Chondrocyte (in vitro differentiated cells): ENCODE measurements around the gene BDH1. TPM values are rescaled to one million over a fixed set of nuclear protein-coding genes. Genes with fewer than 3 reads are reported as not detected.

ENCODE experiments used
- DNase-seq: peaks from one replicate; pipeline ENCODE4 v3.0.0; 2021; ENCODE audit warnings: mixed read lengths, low spot score
- H3K27ac Mint-ChIP-seq: one replicate; pipeline ENCODE4 v1.8.0; 2021; ENCODE audit warnings: mild to moderate bottlenecking, moderate library complexity, mixed read lengths; ENCODE audit not compliant: unreplicated experiment
- H3K27me3 Mint-ChIP-seq: 2 replicates; pipeline ENCODE4 v1.8.0; 2021; ENCODE audit warnings: low read depth, mixed read lengths
- H3K36me3 Mint-ChIP-seq: 2 replicates; pipeline ENCODE4 v1.8.0; 2021; ENCODE audit warnings: low read depth, mixed read lengths
- H3K4me1 Mint-ChIP-seq: 2 replicates; pipeline ENCODE4 v1.8.0; 2021; ENCODE audit warnings: low read depth, mild to moderate bottlenecking, mixed read lengths
- H3K4me3 Mint-ChIP-seq: one replicate; pipeline ENCODE4 v1.8.0; 2021; ENCODE audit warnings: mild to moderate bottlenecking, moderate library complexity, mixed read lengths; ENCODE audit not compliant: unreplicated experiment
- H3K9me3 Mint-ChIP-seq: 2 replicates; pipeline ENCODE4 v1.8.0; 2021; ENCODE audit warnings: low read depth, mixed read lengths
- total RNA-seq: library from RNA; stranded (reverse); gene quantifications from 3 replicates; pipeline ENCODE4 v1.2.1, GENCODE V29; 2021
- TF ChIP-seq, protein P1 (sequence below): fragments of 200-600 bp; sonication (generic); IDR thresholded peaks from 2 replicates; pipeline ENCODE4 v1.5.0; 2021; ENCODE audit warnings: antibody characterized with exemption, mild to moderate bottlenecking, moderate library complexity

The BDH1 gene
- total RNA-seq, 1 donor from 2014 or later, result 8.4 TPM

DNA sequence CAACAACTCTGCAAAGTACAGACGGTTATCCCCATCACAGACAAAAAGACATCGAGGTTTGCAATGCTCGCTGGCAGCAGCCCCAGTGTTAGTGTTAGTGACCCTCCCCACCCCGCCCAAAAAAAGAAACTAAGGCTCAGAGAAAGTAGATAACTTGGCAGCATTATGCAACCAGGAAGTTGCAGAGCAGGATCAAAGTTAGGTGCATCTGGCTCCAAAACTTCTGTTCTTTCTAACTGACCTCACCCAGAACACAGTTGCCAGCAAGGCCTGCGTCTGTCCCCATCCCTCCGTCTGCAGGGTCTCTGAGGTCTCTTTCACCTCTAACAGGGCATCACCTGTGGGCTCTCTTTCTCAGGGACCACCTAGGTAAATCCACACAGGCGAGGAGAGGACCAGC is 51.5 kb downstream of the BDH1 start:
- Mint-ChIP-seq H3K36me3 (peaks cover 3% of the 10 kb centered on the region), H3K9me3 (no peaks in the 10 kb centered on the region), H3K27me3 (no peaks in the 10 kb centered on the region), H3K27ac (no peak overlapping the region), H3K4me1 (peaks cover 20% of the 10 kb centered on the region), H3K4me3 (no peak overlapping the region)
- no peak for DNase-seq
- TF ChIP-seq, protein P1, sequence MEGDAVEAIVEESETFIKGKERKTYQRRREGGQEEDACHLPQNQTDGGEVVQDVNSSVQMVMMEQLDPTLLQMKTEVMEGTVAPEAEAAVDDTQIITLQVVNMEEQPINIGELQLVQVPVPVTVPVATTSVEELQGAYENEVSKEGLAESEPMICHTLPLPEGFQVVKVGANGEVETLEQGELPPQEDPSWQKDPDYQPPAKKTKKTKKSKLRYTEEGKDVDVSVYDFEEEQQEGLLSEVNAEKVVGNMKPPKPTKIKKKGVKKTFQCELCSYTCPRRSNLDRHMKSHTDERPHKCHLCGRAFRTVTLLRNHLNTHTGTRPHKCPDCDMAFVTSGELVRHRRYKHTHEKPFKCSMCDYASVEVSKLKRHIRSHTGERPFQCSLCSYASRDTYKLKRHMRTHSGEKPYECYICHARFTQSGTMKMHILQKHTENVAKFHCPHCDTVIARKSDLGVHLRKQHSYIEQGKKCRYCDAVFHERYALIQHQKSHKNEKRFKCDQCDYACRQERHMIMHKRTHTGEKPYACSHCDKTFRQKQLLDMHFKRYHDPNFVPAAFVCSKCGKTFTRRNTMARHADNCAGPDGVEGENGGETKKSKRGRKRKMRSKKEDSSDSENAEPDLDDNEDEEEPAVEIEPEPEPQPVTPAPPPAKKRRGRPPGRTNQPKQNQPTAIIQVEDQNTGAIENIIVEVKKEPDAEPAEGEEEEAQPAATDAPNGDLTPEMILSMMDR, result no peak

DNA sequence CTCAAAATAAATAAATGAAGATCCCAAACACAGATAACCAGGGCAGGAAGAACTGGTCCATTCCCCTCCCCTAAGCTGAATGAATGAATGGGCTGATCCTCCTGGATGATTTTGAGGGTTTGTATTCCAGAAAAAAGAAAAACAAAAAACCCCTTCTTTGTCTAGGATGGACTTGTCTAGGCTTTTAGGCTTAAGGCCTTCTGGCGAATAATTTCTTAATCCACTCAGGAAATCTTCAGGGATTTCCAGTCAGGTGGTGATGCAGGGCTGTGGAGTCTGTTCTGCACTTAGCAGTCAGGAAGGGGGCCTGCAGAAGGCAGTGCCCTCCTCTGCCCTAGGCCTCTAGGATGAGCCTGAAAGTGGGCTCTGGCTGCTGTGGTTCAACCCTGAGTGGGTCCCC is 52.1 kb downstream of the BDH1 start:
- Mint-ChIP-seq H3K27me3 (no peaks in the 10 kb centered on the region), H3K9me3 (no peaks in the 10 kb centered on the region), H3K36me3 (peaks cover 3% of the 10 kb centered on the region), H3K4me1 (peaks cover 20% of the 10 kb centered on the region), H3K4me3 (no peak overlapping the region), H3K27ac (no peak overlapping the region)
- TF ChIP-seq, protein P1, result no peak
- DNase-seq, result no peak

DNA sequence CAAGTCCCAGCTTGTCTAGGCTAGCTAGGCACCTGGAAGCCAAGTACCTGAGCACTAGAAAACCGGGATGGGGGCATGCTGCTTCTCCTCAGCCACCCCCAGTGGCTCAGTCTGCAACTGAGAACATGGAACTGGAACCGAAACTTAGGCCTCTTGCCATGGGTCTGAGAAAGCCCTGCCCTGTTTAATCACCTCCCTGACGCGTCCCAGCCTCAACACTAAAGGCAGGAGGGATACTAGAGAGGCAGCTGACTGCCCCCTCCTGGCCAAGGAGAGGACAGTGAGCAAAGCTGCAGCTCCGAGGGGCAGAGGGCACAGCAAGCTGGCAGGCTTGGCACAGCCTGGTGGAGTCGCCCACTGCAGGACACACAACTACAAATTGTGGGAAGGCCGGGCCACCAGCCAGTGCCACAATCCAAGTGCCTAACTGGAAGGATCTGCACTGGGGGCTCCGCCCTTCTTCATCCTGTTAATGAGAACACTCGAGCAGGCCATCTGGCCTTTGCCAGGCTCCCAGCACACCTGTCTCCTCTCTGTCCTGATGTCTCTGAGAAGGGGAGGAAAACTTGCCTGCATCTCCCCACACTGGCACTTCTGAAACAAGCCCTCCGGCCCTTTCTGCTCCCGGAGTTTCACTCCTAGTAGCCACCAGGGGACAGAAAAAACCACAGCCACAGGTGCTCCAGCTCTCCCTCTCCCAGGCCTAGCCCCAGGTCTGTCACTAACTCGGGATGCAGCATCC is 53.7 kb downstream of the BDH1 start:
- Mint-ChIP-seq H3K4me1 (peaks cover 24% of the 10 kb centered on the region), H3K4me3 (no peak overlapping the region), H3K27ac (no peak overlapping the region), H3K9me3 (no peaks in the 10 kb centered on the region), H3K36me3 (peaks cover 3% of the 10 kb centered on the region), H3K27me3 (no peaks in the 10 kb centered on the region)
- no peak for DNase-seq
- TF ChIP-seq, protein P1, result peak; percentile 78

DNA sequence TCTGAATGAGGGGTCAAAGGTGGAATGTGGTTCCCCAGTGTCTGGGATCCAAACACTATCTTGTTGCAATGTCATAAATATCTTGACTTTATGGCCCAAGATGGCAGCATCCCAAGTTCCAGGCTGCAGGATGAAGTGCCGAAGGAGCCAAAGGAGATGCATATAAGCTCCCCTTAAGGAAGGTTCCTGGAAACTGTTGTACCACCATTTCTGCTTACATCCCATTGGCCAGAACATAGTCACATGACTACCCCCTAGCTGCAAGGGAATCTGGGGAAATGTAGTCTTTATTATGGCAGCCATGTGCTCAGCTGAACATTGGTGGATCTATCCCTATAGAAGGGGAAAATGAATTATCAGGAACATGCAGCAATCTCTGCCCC is 54.3 kb downstream of the BDH1 start:
- Mint-ChIP-seq H3K4me3 (no peak overlapping the region), H3K9me3 (no peaks in the 10 kb centered on the region), H3K4me1 (peaks cover 30% of the 10 kb centered on the region), H3K27me3 (no peaks in the 10 kb centered on the region), H3K36me3 (peaks cover 3% of the 10 kb centered on the region), H3K27ac (no peak overlapping the region)
- TF ChIP-seq, protein P1, result no peak
- no peak for DNase-seq

DNA sequence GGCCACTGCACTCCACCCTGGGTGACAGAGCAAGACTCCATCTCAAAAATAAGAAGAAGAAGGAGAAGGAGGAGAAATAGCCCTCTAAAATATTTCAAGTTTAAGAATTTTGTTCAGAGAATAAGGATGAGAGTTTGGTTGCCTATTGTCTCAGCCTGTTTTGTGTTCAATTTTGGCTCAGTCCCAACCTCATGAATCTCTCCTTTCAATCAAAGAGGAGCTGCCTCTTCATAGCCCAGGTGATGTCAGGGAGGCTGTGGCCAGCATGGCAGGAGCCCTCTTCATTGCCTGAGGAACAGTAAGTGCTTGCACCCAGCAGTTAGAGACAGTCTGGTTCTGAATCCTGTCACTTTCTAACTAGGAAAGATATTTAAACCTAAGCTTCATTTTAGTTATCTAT is 55.0 kb downstream of the BDH1 start:
- DNase-seq, result no peak
- TF ChIP-seq, protein P1, result no peak
- H3K27ac Mint-ChIP-seq, result no peak overlapping the region
- no peaks in the 10 kb centered on the region for H3K9me3 Mint-ChIP-seq
- no peak overlapping the region for H3K4me3 Mint-ChIP-seq
- H3K36me3 Mint-ChIP-seq, result peaks cover 3% of the 10 kb centered on the region
- H3K4me1 Mint-ChIP-seq, result peaks cover 36% of the 10 kb centered on the region
- H3K27me3 Mint-ChIP-seq, result no peaks in the 10 kb centered on the region
